ENCODE results near the gene PTPRK.

Gene PTPRK

GRCh38 chr6:128515550-128516513 lies 4.6 kb downstream of the PTPRK start:
- peak; percentile 52 for DNase-seq (ENCODE audit: low read depth)

- no peak for DNase-seq (ENCODE audit: low read depth)
Measured at GRCh38 chr6:128513878-128514277, 6.5 kb downstream of the PTPRK start.

GRCh38 chr6:128512296-128512695 lies 8.1 kb downstream of the PTPRK start:
- no peak for DNase-seq (ENCODE audit: low read depth)

GRCh38 chr6:128511506-128511905 lies 8.9 kb downstream of the PTPRK start:
- DNase-seq (ENCODE audit: low read depth): peak; percentile 50

- DNase-seq (ENCODE audit: low read depth): no peak
Measured at GRCh38 chr6:128509709-128510108, 10.7 kb downstream of the PTPRK start.

- peak; percentile 94 for DNase-seq (ENCODE audit: low read depth)
Measured at GRCh38 chr6:128508588-128509296, 11.7 kb downstream of the PTPRK start.

GRCh38 chr6:128507337-128508310 lies 12.8 kb downstream of the PTPRK start:
- DNase-seq (ENCODE audit: low read depth): peak; percentile 85

- no peak for DNase-seq (ENCODE audit: low read depth)
Measured at GRCh38 chr6:128505603-128506002, 14.8 kb downstream of the PTPRK start.

- DNase-seq (ENCODE audit: low read depth): no peak
Measured at GRCh38 chr6:128504003-128504654, 16.3 kb downstream of the PTPRK start.

- peak; percentile 39 for DNase-seq (ENCODE audit: low read depth)
Measured at GRCh38 chr6:128500749-128501600, 19.4 kb downstream of the PTPRK start.

- peak; percentile 43 for DNase-seq (ENCODE audit: low read depth)
Measured at GRCh38 chr6:128500014-128500413, 20.4 kb downstream of the PTPRK start.

- no peak for DNase-seq (ENCODE audit: low read depth)
Measured at GRCh38 chr6:128499079-128499731, 21.2 kb downstream of the PTPRK start.

GRCh38 chr6:128498234-128498633 lies 22.2 kb downstream of the PTPRK start:
- DNase-seq (ENCODE audit: low read depth): no peak

GRCh38 chr6:128495536-128496333 lies 24.7 kb downstream of the PTPRK start:
- DNase-seq (ENCODE audit: low read depth): no peak

- no peak for DNase-seq (ENCODE audit: low read depth)
Measured at GRCh38 chr6:128494440-128494839, 26.0 kb downstream of the PTPRK start.

GRCh38 chr6:128493877-128494276 lies 26.5 kb downstream of the PTPRK start:
- no peak for DNase-seq (ENCODE audit: low read depth)

GRCh38 chr6:128492386-128492785 lies 28.0 kb downstream of the PTPRK start:
- no peak for DNase-seq (ENCODE audit: low read depth)

GRCh38 chr6:128491610-128492206 lies 28.7 kb downstream of the PTPRK start:
- no peak for DNase-seq (ENCODE audit: low read depth)
